HG03135 (cell line): ENCODE measurements around the gene RNF223.
A peak's percentile ranks its signal among the peaks of the same experiment; 100 is the strongest.
"Not testable (repeated sequence)": the region's sequence is repeated elsewhere in the genome, so short reads cannot be mapped to it uniquely, and the experiment has no call there.

ENCODE experiments used
- ATAC-seq: cut with Tn5 transposase; IDR thresholded peaks from one replicate; pipeline ENCODE4 v1.9.1; 2021; ENCODE audit warnings: mild to moderate bottlenecking, moderate library complexity; ENCODE audit not compliant: unreplicated experiment

The RNF223 gene

DNA sequence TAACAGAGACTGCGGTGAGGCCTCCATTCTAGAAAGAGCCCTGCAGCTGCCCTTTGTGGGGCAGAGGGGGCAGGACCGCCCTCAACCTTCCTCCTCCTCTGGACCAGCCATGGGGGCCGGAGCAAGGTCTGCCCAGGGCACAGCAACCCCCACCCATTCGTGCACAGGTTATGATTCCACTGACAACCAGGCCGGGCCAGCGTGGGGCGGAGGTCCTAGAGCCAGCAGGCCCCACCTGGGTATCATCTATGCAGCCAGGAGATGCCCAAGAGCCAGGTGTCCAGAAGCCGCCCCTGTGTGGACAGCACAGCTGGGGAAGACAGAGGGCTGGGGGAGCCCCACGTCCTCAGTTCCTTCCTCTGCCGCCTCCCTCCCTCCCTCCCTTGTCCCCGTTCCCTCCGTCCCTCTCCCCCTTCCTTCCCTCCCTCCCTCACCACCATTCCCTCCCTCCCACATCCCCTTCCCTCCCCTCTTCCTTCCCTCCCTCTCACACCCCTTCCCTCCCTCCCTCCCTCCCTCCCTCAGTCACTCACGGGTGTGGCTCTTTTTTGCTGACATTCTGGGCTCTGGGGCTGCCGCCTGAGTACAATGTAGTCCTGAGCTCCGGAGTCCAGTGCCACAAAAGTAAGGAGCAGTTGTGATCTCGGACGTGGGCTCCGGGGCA is 12.3 kb downstream of the RNF223 start:
- no peak for ATAC-seq

DNA sequence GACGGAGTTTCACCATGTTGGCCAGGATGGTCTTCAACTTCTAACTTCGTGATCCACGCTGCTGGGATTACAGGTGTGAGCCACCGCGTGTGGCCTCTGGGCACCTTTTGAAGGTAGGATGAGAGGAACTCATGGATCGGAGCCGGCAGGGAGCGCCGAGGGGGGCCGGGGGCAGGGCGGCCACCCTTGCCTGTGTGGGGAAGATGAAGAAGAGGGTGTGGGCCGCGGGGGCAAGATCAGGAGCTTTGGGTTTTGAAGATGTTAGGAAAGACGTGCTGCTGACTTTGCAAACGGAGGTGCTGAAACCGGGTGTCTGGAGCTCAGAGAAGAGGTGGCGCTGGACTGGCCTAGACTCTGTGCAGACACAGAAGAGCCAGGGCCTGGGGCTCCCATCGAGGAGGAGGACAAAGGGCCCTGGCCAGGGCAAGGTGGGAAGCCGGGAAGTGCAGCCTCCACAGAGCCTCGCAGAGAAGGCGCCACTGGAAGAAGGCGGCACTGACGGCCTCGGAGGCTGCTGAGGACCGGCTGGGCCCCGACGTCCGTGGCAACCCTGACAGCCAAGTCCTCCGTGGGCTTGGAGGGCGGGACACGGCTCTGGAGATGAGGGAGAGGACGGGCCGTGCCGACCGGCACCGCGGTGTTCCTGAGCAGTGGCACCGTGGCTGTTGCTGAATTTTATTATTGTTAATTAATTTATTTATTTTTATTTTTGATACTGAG is 13.7 kb downstream of the RNF223 start:
- no peak for ATAC-seq

DNA sequence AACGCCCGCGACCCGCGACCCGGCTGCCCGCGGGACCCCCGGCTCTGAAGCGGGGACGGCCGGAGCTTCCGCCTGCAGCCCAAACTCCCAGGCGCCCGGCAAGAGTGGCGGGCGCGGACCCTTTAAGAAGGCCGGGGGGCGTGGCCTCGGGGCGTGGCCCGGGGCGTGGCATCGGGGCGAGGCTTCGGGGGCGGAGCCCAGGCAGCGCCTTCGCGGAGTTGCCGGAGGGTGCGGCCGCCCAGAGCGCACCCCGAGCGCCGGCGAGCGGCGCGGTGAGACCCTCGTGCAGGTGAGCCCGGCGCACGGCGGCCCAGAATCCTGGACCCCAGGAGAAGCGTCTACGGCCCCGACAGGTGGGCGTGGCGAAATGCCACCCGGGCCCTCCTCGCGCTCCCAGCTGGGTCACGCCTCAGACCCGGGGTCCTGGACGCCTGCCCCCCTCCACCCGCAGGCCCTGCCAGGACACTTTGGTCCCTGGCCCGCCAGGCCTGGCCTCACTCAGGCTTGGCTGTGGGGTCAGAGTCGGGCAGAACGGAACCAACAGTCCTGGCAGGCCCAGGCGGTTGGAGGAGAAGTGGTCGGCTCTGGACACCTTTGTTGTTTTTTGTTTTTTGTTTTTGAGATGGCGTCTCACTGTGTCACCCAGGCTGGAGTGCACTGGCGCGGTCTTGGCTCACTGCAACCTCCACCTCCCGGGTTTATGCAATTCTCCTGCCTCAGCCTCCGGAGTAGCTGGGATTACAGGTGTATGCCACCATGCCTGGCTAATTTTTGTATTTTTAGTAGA is 14.4 kb downstream of the RNF223 start:
- peak; percentile 61 for ATAC-seq

DNA sequence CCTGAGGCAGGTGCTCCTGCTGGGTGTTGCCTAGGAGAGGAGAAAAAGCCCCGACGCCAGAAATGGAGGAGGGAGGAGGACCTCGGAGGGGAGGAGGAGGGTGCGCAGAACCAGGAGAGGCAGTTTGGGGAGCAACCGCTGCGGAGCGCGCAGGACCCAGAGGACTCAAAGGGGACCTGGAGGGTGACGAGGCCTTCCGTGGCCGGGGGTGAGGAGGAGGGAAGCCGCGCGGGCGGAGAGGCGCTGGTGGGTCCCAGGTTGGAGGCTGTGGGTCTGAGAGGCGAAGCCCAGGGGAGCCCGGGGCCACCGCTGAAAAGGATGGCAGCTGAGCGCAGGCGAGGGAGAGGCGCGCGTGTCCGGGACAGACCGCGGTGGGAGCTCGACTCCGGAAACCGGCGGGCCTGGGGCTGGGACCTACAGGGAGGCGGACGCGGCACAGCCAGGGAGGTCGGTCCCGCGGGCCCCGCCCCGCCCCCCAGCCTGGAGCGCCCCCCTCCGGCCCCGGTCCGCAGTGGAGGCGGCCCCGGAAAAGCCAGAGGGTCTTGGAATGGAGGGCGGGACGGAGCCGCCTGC is 15.1 kb downstream of the RNF223 start:
- peak; percentile 29 for ATAC-seq

DNA sequence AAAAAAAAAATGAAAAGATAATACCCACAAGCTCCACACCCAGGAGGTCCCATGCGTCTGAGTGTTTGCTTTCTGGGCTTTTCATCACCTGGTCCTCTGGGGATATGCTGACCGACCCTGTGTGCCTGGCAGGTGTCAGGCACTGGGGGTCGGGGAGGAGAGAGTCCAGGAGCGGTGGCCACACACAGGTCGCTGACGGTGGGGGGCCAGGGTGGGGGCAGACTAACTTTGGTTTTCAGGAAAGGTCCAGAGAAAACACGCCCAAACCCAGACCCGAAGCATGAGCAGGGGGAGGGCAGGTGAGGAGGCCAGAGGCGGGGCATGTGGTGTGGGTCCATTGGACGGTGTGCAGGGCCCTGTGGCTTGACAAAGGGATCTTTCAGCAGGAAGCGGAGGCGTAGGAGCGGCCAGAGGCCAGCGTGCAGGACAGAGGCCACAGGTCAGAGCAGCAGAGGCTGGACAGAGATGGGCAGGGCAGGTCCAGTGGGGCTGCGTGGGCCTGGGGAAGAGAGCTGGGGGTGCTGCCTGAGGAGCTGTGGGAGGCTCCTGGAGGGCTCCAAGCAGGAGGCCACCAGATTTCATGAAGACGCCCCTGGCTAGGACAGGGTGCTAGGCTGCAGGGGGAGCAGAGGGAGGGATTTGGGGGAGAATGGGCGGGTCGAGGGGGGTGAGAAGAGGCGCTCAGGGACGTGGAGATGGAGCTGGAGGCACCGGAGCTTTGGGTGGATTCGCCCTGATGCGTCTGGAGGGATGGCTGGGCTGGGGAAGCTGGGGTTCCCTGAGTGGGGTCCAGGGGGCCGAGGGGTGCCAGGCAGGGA is 15.8 kb downstream of the RNF223 start:
- ATAC-seq: no peak

DNA sequence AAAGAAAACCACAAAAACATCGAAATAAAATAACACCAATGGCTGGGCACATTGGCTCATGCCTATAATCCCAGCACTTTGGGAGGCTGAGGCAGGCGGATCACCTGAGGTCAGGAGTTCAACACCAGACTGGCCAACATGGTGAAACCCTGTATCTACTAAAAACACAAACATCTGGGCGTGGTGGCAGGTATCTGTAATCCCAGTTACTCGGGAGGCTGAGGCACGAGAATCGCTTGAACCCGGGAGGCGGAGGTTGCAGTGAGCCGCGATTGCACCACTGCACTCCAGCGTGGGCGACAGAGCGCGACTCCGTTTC is 16.4 kb downstream of the RNF223 start:
- not testable (repeated sequence) for ATAC-seq

DNA sequence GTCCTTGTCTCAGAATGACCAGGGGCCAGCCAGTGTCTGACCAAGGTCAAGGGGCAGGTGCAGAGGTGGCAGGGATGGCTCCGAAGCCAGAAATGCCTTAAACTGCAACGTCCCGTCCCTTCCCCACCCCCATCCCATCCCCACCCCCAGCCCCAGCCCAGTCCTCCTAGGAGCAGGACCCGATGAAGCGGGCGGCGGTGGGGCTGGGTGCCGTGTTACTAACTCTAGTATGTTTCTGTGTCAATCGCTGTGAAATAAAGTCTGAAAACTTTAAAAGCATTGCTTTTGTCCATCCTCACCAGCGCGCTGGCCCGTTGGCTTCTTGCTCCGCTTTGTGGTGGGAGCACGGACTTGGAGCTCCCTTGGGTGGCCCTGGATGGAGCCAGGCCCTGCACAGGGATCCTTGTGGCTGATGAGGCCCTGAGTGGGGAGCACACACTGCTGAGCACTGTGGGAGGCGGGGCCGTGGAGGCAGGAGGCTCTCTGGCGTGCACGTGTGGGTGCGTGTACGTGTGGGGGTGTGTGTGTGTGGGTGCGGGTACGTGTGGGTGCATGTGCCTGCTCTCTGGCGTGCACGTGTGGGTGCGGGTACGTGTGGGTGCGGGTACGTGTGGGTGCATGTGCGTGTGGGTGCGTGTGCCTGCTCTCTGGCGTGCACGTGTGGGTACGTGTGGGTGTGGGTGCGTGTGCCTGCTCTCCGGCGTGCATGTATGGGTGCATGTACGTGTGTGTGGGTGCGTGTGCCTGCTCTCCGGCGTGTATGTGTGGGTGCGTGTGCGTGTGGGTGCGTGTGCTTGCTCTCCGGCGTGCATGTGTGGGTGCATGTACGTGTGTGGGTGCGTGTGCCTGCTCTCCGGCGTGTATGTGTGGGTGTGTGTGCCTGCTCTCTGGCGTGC is 18.0 kb downstream of the RNF223 start:
- ATAC-seq: no peak

DNA sequence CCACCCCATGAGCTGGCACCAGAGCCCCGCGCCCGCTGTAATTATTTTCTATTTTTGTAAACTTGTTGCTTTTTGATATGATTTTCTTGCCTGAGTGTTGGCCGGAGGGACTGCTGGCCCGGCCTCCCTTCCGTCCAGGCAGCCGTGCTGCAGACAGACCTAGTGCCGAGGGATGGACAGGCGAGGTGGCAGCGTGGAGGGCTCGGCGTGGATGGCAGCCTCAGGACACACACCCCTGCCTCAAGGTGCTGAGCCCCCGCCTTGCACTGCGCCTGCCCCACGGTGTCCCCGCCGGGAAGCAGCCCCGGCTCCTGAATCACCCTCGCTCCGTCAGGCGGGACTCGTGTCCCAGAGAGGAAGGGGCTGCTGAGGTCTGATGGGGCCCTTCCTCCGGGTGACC is 19.1 kb downstream of the RNF223 start:
- ATAC-seq: no peak

DNA sequence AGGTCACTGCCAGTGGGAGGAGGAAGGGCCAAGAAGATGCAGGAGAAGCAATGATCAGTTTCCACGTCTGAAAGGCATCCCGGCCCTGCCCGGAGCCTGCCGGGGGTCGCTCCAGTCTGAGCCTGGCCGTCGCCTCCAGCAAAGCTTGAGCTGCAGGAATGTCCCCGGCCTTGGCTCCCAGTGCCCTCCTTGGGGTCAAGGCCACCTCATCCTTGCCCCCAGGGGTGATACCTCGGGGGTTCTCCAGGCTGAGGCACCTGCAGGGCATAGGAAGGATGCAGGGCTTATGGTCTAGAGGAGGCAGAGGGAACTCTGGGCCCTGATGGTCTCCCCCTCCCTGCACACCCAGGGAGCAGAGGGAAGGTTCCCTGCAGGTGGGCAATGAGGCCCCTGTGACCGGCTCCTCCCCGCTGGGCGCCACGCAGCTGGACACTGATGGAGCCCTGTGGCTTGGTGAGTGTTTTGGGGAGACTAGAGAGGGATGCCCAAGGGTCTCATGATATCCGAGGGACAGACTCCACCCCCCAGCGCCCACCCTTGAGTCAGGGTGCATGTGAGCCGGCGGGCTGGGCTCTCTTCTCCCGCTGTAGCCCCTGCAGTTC is 19.9 kb downstream of the RNF223 start:
- no peak for ATAC-seq

DNA sequence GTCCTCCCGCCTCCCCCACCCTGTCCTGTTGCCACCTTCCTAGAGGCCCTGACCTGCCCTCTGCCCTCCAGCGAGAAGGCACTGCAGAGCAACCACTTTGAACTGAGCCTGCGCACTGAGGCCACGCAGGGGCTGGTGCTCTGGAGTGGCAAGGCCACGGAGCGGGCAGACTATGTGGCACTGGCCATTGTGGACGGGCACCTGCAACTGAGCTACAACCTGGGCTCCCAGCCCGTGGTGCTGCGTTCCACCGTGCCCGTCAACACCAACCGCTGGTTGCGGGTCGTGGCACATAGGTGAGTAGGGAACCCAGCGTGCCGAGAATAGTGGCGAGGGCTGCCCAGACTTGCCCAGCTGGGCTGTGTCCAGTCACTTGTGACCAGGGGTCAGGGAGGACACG is 20.4 kb downstream of the RNF223 start:
- no peak for ATAC-seq

DNA sequence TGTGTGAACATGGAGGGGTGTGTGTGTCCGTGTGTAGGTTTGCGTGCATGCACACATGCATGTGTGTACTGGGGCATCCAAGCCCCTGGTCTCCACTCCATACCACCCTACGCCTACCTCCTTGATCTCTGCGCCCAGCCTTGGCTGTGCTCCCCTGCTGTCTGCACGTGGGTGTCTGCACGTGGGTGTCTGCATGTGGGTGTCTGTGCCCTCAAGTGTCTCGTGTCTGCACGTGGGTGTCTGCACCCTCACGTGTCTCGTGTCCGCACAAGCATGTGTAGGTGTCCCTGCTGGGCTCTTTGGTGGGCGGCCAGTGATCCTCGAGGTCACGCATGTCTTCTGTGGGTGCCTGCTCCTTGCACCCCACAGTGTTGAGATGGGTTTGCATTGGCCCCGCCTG is 21.1 kb downstream of the RNF223 start:
- no peak for ATAC-seq

DNA sequence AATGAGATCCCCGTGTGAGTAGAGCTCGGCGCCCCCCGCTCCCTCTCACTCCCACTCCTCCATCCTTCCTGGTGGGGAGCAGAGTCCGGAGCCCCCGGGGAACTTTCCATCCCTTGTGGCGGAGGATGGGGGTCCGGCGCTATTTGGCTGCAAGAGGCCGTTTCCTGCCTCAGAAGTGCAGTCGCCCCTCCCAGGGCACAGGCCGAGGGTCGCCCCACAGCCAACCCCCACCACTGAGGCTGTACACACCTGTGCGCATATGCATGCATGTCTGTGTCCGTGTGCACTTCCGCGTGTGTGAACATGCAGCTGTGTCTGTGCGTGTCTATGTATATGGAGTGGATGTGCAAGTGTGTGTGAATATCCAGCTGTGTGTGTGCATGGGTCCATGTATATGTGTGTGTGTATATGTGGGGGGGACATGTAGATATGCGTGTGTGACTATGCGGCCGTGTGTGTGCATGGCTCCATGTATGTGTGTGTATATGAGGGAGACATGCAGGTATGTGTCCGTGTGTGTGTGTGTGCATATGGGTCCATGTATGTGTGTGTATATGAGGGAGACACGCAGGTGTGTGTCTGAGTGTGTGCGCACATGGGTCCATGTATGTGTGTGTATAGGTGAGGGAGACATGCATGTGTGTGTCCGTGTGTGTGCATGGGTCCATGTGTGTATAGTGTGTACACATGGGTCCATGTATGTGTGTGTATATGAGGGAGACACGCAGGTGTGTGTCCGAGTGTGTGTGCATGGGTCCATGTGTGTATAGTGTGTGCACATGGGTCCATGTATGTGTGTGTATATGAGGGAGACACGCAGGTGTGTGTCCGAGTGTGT is 21.9 kb downstream of the RNF223 start:
- ATAC-seq: no peak

DNA sequence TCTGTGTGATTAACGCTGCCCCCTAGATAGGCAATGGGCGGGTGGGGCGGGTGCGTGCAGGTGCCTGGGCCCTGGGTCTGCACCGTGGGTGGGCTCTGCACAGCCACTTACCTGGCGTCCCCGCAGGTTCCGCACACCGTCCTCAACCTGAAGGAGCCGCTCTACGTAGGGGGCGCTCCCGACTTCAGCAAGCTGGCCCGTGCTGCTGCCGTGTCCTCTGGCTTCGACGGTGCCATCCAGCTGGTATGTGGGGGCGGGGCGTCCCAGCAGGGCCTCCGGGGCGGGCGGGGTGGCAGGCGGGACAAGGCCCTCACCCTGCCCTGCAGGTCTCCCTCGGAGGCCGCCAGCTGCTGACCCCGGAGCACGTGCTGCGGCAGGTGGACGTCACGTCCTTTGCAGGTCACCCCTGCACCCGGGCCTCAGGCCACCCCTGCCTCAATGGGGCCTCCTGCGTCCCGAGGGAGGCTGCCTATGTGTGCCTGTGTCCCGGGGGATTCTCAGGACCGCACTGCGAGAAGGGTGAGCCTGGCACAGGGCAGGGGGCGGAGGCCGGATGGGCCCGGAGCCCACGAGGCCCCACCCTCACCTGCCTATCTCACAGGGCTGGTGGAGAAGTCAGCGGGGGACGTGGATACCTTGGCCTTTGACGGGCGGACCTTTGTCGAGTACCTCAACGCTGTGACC is 22.8 kb downstream of the RNF223 start:
- no peak for ATAC-seq

DNA sequence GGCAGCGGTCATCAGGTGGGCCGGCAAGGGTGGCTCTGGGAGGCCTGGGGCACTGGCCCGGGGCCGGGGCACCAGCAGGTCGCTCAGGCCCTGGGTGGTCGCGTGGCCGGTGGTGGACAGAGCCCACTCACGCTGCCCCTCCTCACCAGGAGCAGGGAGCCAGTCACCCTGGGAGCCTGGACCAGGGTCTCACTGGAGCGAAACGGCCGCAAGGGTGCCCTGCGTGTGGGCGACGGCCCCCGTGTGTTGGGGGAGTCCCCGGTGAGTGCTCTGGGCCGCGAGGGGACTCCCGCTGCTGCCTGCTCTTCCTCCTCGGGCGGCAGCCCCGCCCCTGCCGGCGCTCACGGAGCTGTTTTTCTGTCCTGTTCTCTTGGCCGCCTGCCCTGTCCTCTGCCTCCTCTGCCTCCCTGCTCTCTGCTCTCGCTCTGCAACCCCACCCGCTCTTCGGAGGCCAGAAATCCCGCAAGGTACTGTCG is 23.5 kb downstream of the RNF223 start:
- no peak for ATAC-seq

DNA sequence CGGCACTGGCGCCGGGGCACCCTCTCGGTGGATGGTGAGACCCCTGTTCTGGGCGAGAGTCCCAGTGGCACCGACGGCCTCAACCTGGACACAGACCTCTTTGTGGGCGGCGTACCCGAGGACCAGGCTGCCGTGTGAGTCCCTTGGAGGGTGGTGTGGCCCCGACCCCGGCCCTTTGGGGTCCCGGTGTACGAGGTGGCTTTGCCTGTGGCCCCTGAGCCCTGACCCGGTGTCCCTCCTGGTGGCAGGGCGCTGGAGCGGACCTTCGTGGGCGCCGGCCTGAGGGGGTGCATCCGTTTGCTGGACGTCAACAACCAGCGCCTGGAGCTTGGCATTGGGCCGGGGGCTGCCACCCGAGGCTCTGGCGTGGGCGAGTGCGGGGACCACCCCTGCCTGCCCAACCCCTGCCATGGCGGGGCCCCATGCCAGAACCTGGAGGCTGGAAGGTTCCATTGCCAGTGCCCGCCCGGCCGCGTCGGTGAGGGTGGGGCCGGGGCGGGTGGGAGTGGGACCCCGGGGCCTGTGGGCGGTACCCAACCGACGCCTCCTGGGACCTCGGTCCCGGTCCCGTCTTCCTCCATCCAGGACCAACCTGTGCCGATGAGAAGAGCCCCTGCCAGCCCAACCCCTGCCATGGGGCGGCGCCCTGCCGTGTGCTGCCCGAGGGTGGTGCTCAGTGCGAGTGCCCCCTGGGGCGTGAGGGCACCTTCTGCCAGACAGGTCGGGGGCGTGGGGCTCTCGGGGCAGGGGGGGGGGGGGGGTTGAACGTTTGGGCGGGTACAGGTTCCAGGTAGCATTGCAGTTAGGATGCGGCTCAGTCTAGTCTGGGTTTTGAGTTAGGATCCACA is 24.6 kb downstream of the RNF223 start:
- no peak for ATAC-seq

DNA sequence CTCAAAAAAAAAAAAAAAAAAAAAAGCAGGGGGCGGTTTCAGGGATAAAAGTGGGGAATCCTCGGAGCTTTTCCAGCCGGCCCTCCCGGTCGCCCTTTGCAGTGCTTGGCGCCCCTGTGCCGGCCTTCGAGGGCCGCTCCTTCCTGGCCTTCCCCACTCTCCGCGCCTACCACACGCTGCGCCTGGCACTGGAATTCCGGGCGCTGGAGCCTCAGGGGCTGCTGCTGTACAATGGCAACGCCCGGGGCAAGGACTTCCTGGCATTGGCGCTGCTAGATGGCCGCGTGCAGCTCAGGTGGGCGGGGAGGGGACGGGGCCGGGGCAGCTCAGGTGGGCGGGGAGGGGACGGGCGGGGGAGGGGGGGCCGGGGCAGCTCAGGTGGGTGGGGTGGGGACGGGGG is 25.3 kb downstream of the RNF223 start:
- no peak for ATAC-seq

DNA sequence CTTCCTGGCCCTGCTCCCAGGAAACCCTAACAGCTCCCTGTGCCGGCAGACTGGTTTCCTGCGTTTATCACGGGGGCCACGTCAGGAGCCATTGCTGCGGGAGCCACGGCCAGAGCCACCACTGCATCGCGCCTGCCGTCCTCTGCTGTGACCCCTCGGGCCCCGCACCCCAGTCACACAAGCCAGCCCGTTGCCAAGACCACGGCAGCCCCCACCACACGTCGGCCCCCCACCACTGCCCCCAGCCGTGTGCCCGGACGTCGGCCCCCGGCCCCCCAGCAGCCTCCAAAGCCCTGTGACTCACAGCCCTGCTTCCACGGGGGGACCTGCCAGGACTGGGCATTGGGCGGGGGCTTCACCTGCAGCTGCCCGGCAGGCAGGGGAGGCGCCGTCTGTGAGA is 26.1 kb downstream of the RNF223 start:
- no peak for ATAC-seq
